ENCODE data around the gene UCMA.

DNA sequence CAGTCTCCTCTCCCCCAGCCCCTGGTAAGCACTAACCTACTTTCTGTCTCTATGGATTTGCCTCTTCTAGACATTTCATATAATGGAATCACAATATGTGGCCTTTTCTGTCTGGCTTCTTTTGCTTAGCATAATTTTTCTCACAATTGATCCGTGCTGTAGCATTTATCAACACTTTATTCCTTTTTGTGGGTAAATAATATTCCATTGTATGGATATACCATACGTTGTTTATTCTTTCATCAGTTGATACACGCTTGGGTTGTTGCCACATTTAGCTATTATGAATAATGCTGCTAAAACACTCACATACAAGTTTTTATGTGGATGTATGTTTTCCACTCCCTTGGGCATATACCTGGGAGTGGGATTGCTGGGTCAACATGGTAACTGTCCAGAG is 47.0 kb downstream of the UCMA start:
- no peak for TF ChIP-seq SPI1 (IDR thresholded peaks at IDR 0.05; ENCODE audit: borderline replicate concordance, low read depth, low read length)
- TF ChIP-seq, protein P1, sequence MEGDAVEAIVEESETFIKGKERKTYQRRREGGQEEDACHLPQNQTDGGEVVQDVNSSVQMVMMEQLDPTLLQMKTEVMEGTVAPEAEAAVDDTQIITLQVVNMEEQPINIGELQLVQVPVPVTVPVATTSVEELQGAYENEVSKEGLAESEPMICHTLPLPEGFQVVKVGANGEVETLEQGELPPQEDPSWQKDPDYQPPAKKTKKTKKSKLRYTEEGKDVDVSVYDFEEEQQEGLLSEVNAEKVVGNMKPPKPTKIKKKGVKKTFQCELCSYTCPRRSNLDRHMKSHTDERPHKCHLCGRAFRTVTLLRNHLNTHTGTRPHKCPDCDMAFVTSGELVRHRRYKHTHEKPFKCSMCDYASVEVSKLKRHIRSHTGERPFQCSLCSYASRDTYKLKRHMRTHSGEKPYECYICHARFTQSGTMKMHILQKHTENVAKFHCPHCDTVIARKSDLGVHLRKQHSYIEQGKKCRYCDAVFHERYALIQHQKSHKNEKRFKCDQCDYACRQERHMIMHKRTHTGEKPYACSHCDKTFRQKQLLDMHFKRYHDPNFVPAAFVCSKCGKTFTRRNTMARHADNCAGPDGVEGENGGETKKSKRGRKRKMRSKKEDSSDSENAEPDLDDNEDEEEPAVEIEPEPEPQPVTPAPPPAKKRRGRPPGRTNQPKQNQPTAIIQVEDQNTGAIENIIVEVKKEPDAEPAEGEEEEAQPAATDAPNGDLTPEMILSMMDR (IDR thresholded peaks at IDR 0.05 in 2 of 3, conservative IDR thresholded peaks at IDR 0.05 in 1 of 3; ENCODE audit: insufficient read depth in 2 of 3, low read depth in 1 of 3, low read length in 3 of 3) = no peak
- TF ChIP-seq SMC3 (conservative IDR thresholded peaks at IDR 0.05; ENCODE audit: insufficient read depth, low read depth, low read length) = no peak
- TF ChIP-seq ZNF76 (CRISPR knock-in tag; IDR thresholded peaks at IDR 0.05; ENCODE audit: borderline replicate concordance) = no peak
- no peak for TF ChIP-seq ZNF174 (CRISPR knock-in tag; IDR thresholded peaks at IDR 0.05)
- TF ChIP-seq, protein P2, sequence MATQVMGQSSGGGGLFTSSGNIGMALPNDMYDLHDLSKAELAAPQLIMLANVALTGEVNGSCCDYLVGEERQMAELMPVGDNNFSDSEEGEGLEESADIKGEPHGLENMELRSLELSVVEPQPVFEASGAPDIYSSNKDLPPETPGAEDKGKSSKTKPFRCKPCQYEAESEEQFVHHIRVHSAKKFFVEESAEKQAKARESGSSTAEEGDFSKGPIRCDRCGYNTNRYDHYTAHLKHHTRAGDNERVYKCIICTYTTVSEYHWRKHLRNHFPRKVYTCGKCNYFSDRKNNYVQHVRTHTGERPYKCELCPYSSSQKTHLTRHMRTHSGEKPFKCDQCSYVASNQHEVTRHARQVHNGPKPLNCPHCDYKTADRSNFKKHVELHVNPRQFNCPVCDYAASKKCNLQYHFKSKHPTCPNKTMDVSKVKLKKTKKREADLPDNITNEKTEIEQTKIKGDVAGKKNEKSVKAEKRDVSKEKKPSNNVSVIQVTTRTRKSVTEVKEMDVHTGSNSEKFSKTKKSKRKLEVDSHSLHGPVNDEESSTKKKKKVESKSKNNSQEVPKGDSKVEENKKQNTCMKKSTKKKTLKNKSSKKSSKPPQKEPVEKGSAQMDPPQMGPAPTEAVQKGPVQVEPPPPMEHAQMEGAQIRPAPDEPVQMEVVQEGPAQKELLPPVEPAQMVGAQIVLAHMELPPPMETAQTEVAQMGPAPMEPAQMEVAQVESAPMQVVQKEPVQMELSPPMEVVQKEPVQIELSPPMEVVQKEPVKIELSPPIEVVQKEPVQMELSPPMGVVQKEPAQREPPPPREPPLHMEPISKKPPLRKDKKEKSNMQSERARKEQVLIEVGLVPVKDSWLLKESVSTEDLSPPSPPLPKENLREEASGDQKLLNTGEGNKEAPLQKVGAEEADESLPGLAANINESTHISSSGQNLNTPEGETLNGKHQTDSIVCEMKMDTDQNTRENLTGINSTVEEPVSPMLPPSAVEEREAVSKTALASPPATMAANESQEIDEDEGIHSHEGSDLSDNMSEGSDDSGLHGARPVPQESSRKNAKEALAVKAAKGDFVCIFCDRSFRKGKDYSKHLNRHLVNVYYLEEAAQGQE (IDR thresholded peaks at IDR 0.05; ENCODE audit: borderline replicate concordance) = no peak
- TF ChIP-seq, protein P2 (CRISPR knock-in tag; IDR thresholded peaks at IDR 0.05; ENCODE audit: low read depth) = no peak
- TF ChIP-seq HDAC6 (IDR thresholded peaks at IDR 0.05; ENCODE audit: low read depth, low read length) = no peak
- TF ChIP-seq CHD2 (IDR thresholded peaks at IDR 0.05; ENCODE audit: low read depth, low read length) = no peak
- TF ChIP-seq MYBL2 (IDR thresholded peaks at IDR 0.05; ENCODE audit: low read depth) = no peak
- TF ChIP-seq MYBL2 (CRISPR knock-in tag; IDR thresholded peaks at IDR 0.05; ENCODE audit: borderline replicate concordance) = no peak
- no peak for TF ChIP-seq XRCC3 (IDR thresholded peaks at IDR 0.05)
- TF ChIP-seq BMI1 (IDR thresholded peaks at IDR 0.05; ENCODE audit: low read length) = no peak
- no peak for TF ChIP-seq ZKSCAN3 (CRISPR knock-in tag; IDR thresholded peaks at IDR 0.05)

Data from K562 (cell line).